ENCODE measurements around the gene WASL. TPM values are rescaled to one million over a fixed set of nuclear protein-coding genes. Genes with fewer than 3 reads are reported as not detected.

WASL gene
- total RNA-seq, 1 experiment from 2014 or later = 42.3 TPM

GRCh38 chr7:123669485-123669884, 79.3 kb downstream of the WASL start:
- Mint-ChIP-seq H3K27ac (ENCODE audit: unreplicated experiment) (no peak overlapping the region), H3K4me1 (ENCODE audit: low read depth, unreplicated experiment) (peaks cover 6% of the 10 kb centered on the region), H3K27me3 (ENCODE audit: insufficient read depth, unreplicated experiment) (no peaks in the 10 kb centered on the region), H3K36me3 (ENCODE audit: insufficient read depth, unreplicated experiment) (peaks cover 10% of the 10 kb centered on the region), H3K4me3 (ENCODE audit: unreplicated experiment) (no peak overlapping the region), H3K9me3 (ENCODE audit: unreplicated experiment) (no peaks in the 10 kb centered on the region)
- no peaks in the 10 kb centered on the region for H3K27me3 ChIP-seq (replicated peaks; ENCODE audit: control insufficient read depth, insufficient read depth, low read length)
- no peak for DNase-seq
- no peaks in the 10 kb centered on the region for H3K36me3 ChIP-seq (ENCODE audit: control insufficient read depth, insufficient read depth, low read length)
- TF ChIP-seq CTCF (IDR thresholded peaks at IDR 0.05; ENCODE audit: insufficient read depth in 1 of 2, low read depth in 1 of 2, low read length in 1 of 2, severe bottlenecking in 1 of 2, unreplicated experiment in 1 of 2) = no peak
- POLR2A ChIA-PET = no interaction called here
- no TSS peak for BruUV-seq (replicated peaks)
- no peak overlapping the region for H3K4me3 ChIP-seq (ENCODE audit: low read depth, low read length)
- H3K4me1 ChIP-seq = no peaks in the 10 kb centered on the region
- CTCF ChIA-PET = no interaction called here
- H3K9me3 ChIP-seq = no peaks in the 10 kb centered on the region
- intact Hi-C loops (cut with micrococcal nuclease; ENCODE audit: unreplicated experiment) = no loop called here

- POLR2A ChIA-PET = no interaction called here
- Histone ChIP-seq H3K36me3 (ENCODE audit: control insufficient read depth, insufficient read depth, low read length) (no peaks in the 10 kb centered on the region), H3K27me3 (replicated peaks; ENCODE audit: control insufficient read depth, insufficient read depth, low read length) (no peaks in the 10 kb centered on the region), H3K9me3 (no peaks in the 10 kb centered on the region), H3K4me1 (no peaks in the 10 kb centered on the region), H3K4me3 (ENCODE audit: low read depth, low read length) (no peak overlapping the region)
- CTCF ChIA-PET = interaction anchor here (1.0 kb wide), 1 partner anchor 16 kb away, joined by 3 read pairs; no protein-coding TSS in a partner anchor
- TF ChIP-seq CTCF (IDR thresholded peaks at IDR 0.05; ENCODE audit: insufficient read depth in 1 of 2, low read depth in 1 of 2, low read length in 1 of 2, severe bottlenecking in 1 of 2, unreplicated experiment in 1 of 2) = no peak
- intact Hi-C loops (cut with micrococcal nuclease; ENCODE audit: unreplicated experiment) = no loop called here
- no peak overlapping the region for H3K4me3 Mint-ChIP-seq (ENCODE audit: unreplicated experiment)
- DNase-seq = no peak
- no peak overlapping the region for H3K27ac Mint-ChIP-seq (ENCODE audit: unreplicated experiment)
- no peaks in the 10 kb centered on the region for H3K9me3 Mint-ChIP-seq (ENCODE audit: unreplicated experiment)
- H3K27me3 Mint-ChIP-seq (ENCODE audit: insufficient read depth, unreplicated experiment) = no peaks in the 10 kb centered on the region
- BruUV-seq (replicated peaks) = no TSS peak
- peaks cover 6% of the 10 kb centered on the region for H3K4me1 Mint-ChIP-seq (ENCODE audit: low read depth, unreplicated experiment)
- H3K36me3 Mint-ChIP-seq (ENCODE audit: insufficient read depth, unreplicated experiment) = peaks cover 7% of the 10 kb centered on the region
Measured at GRCh38 chr7:123666492-123666891, 82.3 kb downstream of the WASL start.

- no peak for TF ChIP-seq CTCF (IDR thresholded peaks at IDR 0.05; ENCODE audit: insufficient read depth in 1 of 2, low read depth in 1 of 2, low read length in 1 of 2, severe bottlenecking in 1 of 2, unreplicated experiment in 1 of 2)
- Mint-ChIP-seq H3K4me1 (ENCODE audit: low read depth, unreplicated experiment) (peaks cover 10% of the 10 kb centered on the region), H3K4me3 (ENCODE audit: unreplicated experiment) (no peak overlapping the region), H3K9me3 (ENCODE audit: unreplicated experiment) (no peaks in the 10 kb centered on the region), H3K27me3 (ENCODE audit: insufficient read depth, unreplicated experiment) (no peaks in the 10 kb centered on the region), H3K27ac (ENCODE audit: unreplicated experiment) (no peak overlapping the region), H3K36me3 (ENCODE audit: insufficient read depth, unreplicated experiment) (peaks cover under 1% of the 10 kb centered on the region)
- H3K9me3 ChIP-seq = no peaks in the 10 kb centered on the region
- ChIA-PET POLR2A (no interaction called here), CTCF (interaction anchor here (1.0 kb wide), 1 partner anchor 17 kb away, joined by 3 read pairs; no protein-coding TSS in a partner anchor)
- intact Hi-C loops (cut with micrococcal nuclease; ENCODE audit: unreplicated experiment) = no loop called here
- H3K36me3 ChIP-seq (ENCODE audit: control insufficient read depth, insufficient read depth, low read length) = no peaks in the 10 kb centered on the region
- no peaks in the 10 kb centered on the region for H3K27me3 ChIP-seq (replicated peaks; ENCODE audit: control insufficient read depth, insufficient read depth, low read length)
- no peak for DNase-seq
- 0 out of 2 replicates have a peak, but pooled peaks cover 4% of the 10 kb centered on the region for H3K4me1 ChIP-seq
- BruUV-seq (replicated peaks) = no TSS peak
- no peak overlapping the region for H3K4me3 ChIP-seq (ENCODE audit: low read depth, low read length)
Measured at GRCh38 chr7:123665896-123666295, 82.9 kb downstream of the WASL start.
